Measurements from ENCODE around the gene CLASP1.
A peak's percentile ranks its signal among the peaks of the same experiment; 100 is the strongest.
"Not testable (repeated sequence)": the region's sequence is repeated elsewhere in the genome, so short reads cannot be mapped to it uniquely, and the experiment has no call there.

CLASP1 gene

DNA sequence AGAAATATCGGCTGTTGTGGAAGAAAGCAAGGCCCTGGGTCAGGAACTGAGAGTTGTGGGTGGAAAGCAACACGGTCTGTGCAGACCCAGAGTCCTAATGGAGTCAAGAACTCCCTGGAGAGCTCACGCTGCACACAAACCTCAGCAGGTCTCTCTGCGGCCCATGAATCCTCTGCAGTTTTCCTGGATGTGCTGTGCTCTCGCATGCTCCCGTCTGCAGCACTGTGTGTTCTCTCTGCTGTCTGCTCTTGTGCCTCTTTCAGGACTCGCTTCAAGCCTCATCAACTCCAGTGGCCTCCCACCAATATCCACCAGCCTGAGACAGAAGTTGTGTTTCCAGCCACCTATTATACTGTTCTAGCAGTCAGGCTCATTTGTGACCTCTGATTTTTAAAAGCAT is 94.3 kb downstream of the CLASP1 start:
- 97% methylated on average over 6 of the region's 7 CpGs for WGBS (ENCODE audit: insufficient coverage)
- peaks cover 0 to 7% (median 0%) of the 10 kb centered on the region in 5 experiments for H3K9me3 ChIP-seq (ENCODE audit: control extremely low read depth in 1 of 5, control insufficient read depth in 4 of 5, insufficient read depth in 2 of 5, low read depth in 1 of 5, low read length in 4 of 5)

GRCh38 chr2:121552477-121553180 is 96.6 kb downstream of the CLASP1 start:
- peak in 1 of 3 donors; percentile 42 for DNase-seq
- H3K36me3 ChIP-seq (ENCODE audit: control insufficient read depth in 4 of 4, insufficient read depth in 4 of 4, low read length in 3 of 4); H3K4me3 ChIP-seq (ENCODE audit: control insufficient read depth in 1 of 7, extremely low read depth in 1 of 7, insufficient read depth in 4 of 7, low read depth in 2 of 7, low read length in 6 of 7); POLR2A ChIA-PET; H3K4me1 ChIP-seq (ENCODE audit: control extremely low read depth in 1 of 4, control insufficient read depth in 4 of 4, insufficient read depth in 4 of 4, low read length in 3 of 4); H3K27ac ChIP-seq (ENCODE audit: insufficient read depth in 1 of 2, low read depth in 1 of 2, low read length in 2 of 2, poor library complexity in 1 of 2, severe bottlenecking in 2 of 2); H3K27me3 ChIP-seq (replicated peaks in 2 of 5; ENCODE audit: control insufficient read depth in 4 of 5, insufficient read depth in 5 of 5, low read length in 4 of 5): not testable (repeated sequence)
- no CpG with 5 or more reads among the region's 2 CpGs for WGBS (ENCODE audit: insufficient coverage)
- peaks cover 0 to 18% (median 0%) of the 10 kb centered on the region in 5 experiments for H3K9me3 ChIP-seq (ENCODE audit: control extremely low read depth in 1 of 5, control insufficient read depth in 4 of 5, insufficient read depth in 2 of 5, low read depth in 1 of 5, low read length in 4 of 5)
- CTCF ChIA-PET, result interaction anchor here (0.8 kb wide), 1 partner anchor 10 kb away, joined by 3 read pairs; no protein-coding TSS in a partner anchor

More for the DNA sequence above, 94.3 kb downstream of the CLASP1 start:
- H3K27ac ChIP-seq (ENCODE audit: insufficient read depth in 1 of 2, low read depth in 1 of 2, low read length in 2 of 2, poor library complexity in 1 of 2, severe bottlenecking in 2 of 2), result no peak overlapping the region
- ChIA-PET POLR2A (no interaction called here), CTCF (no interaction called here)
- no peaks in the 10 kb centered on the region for H3K4me1 ChIP-seq (ENCODE audit: control extremely low read depth in 1 of 4, control insufficient read depth in 4 of 4, insufficient read depth in 4 of 4, low read length in 3 of 4)
- H3K4me3 ChIP-seq (ENCODE audit: control insufficient read depth in 1 of 7, extremely low read depth in 1 of 7, insufficient read depth in 4 of 7, low read depth in 2 of 7, low read length in 6 of 7), result no peak overlapping the region
- no peak for DNase-seq
- no peaks in the 10 kb centered on the region for H3K36me3 ChIP-seq (ENCODE audit: control insufficient read depth in 4 of 4, insufficient read depth in 4 of 4, low read length in 3 of 4)
- H3K27me3 ChIP-seq (replicated peaks in 2 of 5; ENCODE audit: control insufficient read depth in 4 of 5, insufficient read depth in 5 of 5, low read length in 4 of 5), result no peaks in the 10 kb centered on the region

GRCh38 chr2:121550669-121551068 is 98.6 kb downstream of the CLASP1 start:
- CTCF ChIA-PET, result interaction anchor here (0.6 to 1.2 kb wide), 3 partner anchors 19 to 110 kb away, joined by 3 to 5 read pairs (median 4); no protein-coding TSS in a partner anchor
- Histone ChIP-seq H3K36me3 (ENCODE audit: control insufficient read depth in 4 of 4, insufficient read depth in 4 of 4, low read length in 3 of 4) (no peaks in the 10 kb centered on the region), H3K27ac (ENCODE audit: insufficient read depth in 1 of 2, low read depth in 1 of 2, low read length in 2 of 2, poor library complexity in 1 of 2, severe bottlenecking in 2 of 2) (no peak overlapping the region), H3K9me3 (ENCODE audit: control extremely low read depth in 1 of 5, control insufficient read depth in 4 of 5, insufficient read depth in 2 of 5, low read depth in 1 of 5, low read length in 4 of 5) (peaks cover 0 to 18% (median 0%) of the 10 kb centered on the region in 5 experiments), H3K4me3 (ENCODE audit: control insufficient read depth in 1 of 7, extremely low read depth in 1 of 7, insufficient read depth in 4 of 7, low read depth in 2 of 7, low read length in 6 of 7) (no peak overlapping the region), H3K4me1 (ENCODE audit: control extremely low read depth in 1 of 4, control insufficient read depth in 4 of 4, insufficient read depth in 4 of 4, low read length in 3 of 4) (no peaks in the 10 kb centered on the region), H3K27me3 (replicated peaks in 2 of 5; ENCODE audit: control insufficient read depth in 4 of 5, insufficient read depth in 5 of 5, low read length in 4 of 5) (no peaks in the 10 kb centered on the region)
- WGBS (ENCODE audit: insufficient coverage), result 100% methylated on average over 1 of the region's 2 CpGs
- POLR2A ChIA-PET, result no interaction called here
- DNase-seq, result no peak

DNA sequence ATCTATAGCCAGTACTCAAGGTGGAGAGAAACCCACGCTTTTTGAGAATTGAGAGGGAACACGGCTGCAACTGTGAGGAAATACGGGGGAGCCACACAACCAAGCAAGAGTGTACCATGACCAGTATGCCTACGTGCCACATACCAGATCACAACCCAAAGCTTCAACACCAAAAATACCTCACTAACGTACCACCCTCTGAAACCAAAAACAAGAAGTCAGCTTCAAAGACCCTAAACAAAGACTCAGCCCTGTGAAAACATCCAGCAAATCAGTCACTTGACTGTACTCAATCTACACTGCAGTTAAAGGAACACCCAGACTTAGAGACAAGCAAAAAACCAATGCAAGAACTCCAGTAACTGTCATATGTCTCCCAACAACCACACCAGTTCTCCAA is 101.6 kb downstream of the CLASP1 start:
- Histone ChIP-seq H3K9me3 (ENCODE audit: control extremely low read depth in 1 of 5, control insufficient read depth in 4 of 5, insufficient read depth in 2 of 5, low read depth in 1 of 5, low read length in 4 of 5) (peaks cover 0 to 18% (median 0%) of the 10 kb centered on the region in 5 experiments), H3K27ac (ENCODE audit: insufficient read depth in 1 of 2, low read depth in 1 of 2, low read length in 2 of 2, poor library complexity in 1 of 2, severe bottlenecking in 2 of 2) (no peak overlapping the region), H3K27me3 (replicated peaks in 2 of 5; ENCODE audit: control insufficient read depth in 4 of 5, insufficient read depth in 5 of 5, low read length in 4 of 5) (no peaks in the 10 kb centered on the region), H3K4me1 (ENCODE audit: control extremely low read depth in 1 of 4, control insufficient read depth in 4 of 4, insufficient read depth in 4 of 4, low read length in 3 of 4) (peaks cover 0 to 3% (median 0%) of the 10 kb centered on the region in 4 experiments), H3K4me3 (ENCODE audit: control insufficient read depth in 1 of 7, extremely low read depth in 1 of 7, insufficient read depth in 4 of 7, low read depth in 2 of 7, low read length in 6 of 7) (no peak overlapping the region), H3K36me3 (ENCODE audit: control insufficient read depth in 4 of 4, insufficient read depth in 4 of 4, low read length in 3 of 4) (no peaks in the 10 kb centered on the region)
- no peak for DNase-seq
- POLR2A ChIA-PET, result no interaction called here
- WGBS (ENCODE audit: insufficient coverage), result 94% methylated on average over 3 of the region's 5 CpGs
- CTCF ChIA-PET, result interaction anchor here (0.6 to 1.7 kb wide), 5 partner anchors 12 to 26 kb away, joined by 3 read pairs; no protein-coding TSS in a partner anchor

DNA sequence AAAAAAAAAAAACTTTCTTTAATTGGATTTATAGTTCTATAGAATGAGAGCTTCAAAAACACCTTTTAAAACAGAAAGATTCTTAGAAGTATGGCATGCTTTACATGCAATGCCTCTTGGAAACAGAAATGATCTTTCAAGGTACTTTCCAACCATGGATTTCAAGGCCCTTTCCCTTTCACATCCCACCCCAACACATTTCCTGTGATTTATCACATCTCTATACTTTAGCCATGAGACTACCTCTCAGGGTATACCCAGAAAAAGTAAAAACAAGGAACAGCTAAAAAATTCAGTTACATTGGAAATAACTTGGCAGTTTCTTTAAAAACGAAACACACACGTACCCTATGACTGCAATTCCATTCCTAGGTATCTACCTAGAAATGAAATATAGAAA is 103.3 kb downstream of the CLASP1 start:
- Histone ChIP-seq H3K4me3 (ENCODE audit: control insufficient read depth in 1 of 7, extremely low read depth in 1 of 7, insufficient read depth in 4 of 7, low read depth in 2 of 7, low read length in 6 of 7) (no peak overlapping the region), H3K27ac (ENCODE audit: insufficient read depth in 1 of 2, low read depth in 1 of 2, low read length in 2 of 2, poor library complexity in 1 of 2, severe bottlenecking in 2 of 2) (no peak overlapping the region), H3K4me1 (ENCODE audit: control extremely low read depth in 1 of 4, control insufficient read depth in 4 of 4, insufficient read depth in 4 of 4, low read length in 3 of 4) (peaks cover 0 to 3% (median 0%) of the 10 kb centered on the region in 4 experiments), H3K9me3 (ENCODE audit: control extremely low read depth in 1 of 5, control insufficient read depth in 4 of 5, insufficient read depth in 2 of 5, low read depth in 1 of 5, low read length in 4 of 5) (peaks cover 0 to 11% (median 0%) of the 10 kb centered on the region in 5 experiments), H3K36me3 (ENCODE audit: control insufficient read depth in 4 of 4, insufficient read depth in 4 of 4, low read length in 3 of 4) (no peaks in the 10 kb centered on the region), H3K27me3 (replicated peaks in 2 of 5; ENCODE audit: control insufficient read depth in 4 of 5, insufficient read depth in 5 of 5, low read length in 4 of 5) (no peaks in the 10 kb centered on the region)
- ChIA-PET CTCF (interaction anchor here (1.8 kb wide), 1 partner anchor 16 kb away, joined by 3 read pairs; no protein-coding TSS in a partner anchor), POLR2A (no interaction called here)
- DNase-seq, result no peak
- no CpG with 5 or more reads among the region's 2 CpGs for WGBS (ENCODE audit: insufficient coverage)

DNA sequence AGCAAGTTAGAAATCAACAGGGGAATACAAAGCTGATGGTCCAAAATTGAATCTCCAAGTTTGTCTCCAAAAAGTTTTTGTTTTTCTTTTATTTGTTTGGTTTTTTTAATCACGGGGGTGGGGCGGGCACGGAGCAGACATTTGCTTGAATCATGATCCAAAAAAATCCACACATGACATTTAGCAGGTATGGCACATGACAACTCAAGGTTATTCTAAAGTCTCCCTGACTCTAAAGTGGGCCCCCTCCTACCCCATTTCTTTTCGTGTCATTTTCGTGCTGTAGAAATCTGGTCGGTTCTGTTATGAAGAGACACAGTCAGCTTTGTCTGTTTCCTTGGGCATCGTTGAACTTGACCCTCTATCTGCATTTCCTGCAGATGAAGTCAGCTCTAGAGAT is 104.0 kb downstream of the CLASP1 start:
- no peak for DNase-seq
- ChIA-PET CTCF (interaction anchor here (1.8 kb wide), 1 partner anchor 17 kb away, joined by 3 read pairs; no protein-coding TSS in a partner anchor), POLR2A (no interaction called here)
- 90% methylated on average over 6 of the region's 7 CpGs for WGBS (ENCODE audit: insufficient coverage)
- Histone ChIP-seq H3K27me3 (replicated peaks in 2 of 5; ENCODE audit: control insufficient read depth in 4 of 5, insufficient read depth in 5 of 5, low read length in 4 of 5) (no peaks in the 10 kb centered on the region), H3K4me3 (ENCODE audit: control insufficient read depth in 1 of 7, extremely low read depth in 1 of 7, insufficient read depth in 4 of 7, low read depth in 2 of 7, low read length in 6 of 7) (no peak overlapping the region), H3K4me1 (ENCODE audit: control extremely low read depth in 1 of 4, control insufficient read depth in 4 of 4, insufficient read depth in 4 of 4, low read length in 3 of 4) (peaks cover 0 to 3% (median 0%) of the 10 kb centered on the region in 4 experiments), H3K36me3 (ENCODE audit: control insufficient read depth in 4 of 4, insufficient read depth in 4 of 4, low read length in 3 of 4) (no peaks in the 10 kb centered on the region), H3K9me3 (ENCODE audit: control extremely low read depth in 1 of 5, control insufficient read depth in 4 of 5, insufficient read depth in 2 of 5, low read depth in 1 of 5, low read length in 4 of 5) (peaks cover 0 to 11% (median 0%) of the 10 kb centered on the region in 5 experiments), H3K27ac (ENCODE audit: insufficient read depth in 1 of 2, low read depth in 1 of 2, low read length in 2 of 2, poor library complexity in 1 of 2, severe bottlenecking in 2 of 2) (no peak overlapping the region)

DNA sequence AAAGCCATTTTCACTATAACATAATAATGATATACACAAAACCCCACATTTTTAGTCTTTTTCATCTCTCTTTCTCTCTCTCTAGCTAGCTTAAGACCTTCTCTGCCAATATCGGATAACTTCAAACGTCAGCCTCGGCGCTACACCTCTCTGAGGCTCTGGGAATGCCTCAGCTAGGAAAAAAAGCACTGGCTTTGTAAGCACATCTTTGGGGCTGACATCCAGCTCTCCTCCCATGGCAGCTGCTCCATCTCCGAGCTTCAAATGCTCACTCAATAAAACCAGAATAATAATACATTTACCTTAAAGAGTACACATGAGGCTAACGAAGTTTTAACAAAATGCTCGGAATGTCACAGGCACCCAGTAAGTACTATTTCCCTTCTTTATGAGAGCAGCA is 107.8 kb downstream of the CLASP1 start:
- WGBS (ENCODE audit: insufficient coverage), result 97% methylated on average over 4 of the region's 7 CpGs
- CTCF ChIA-PET, result interaction anchor here (1.2 kb wide), 1 partner anchor 25 kb away, joined by 5 read pairs; no protein-coding TSS in a partner anchor

More for the DNA sequence above, 107.8 kb downstream of the CLASP1 start:
- Histone ChIP-seq H3K27me3 (replicated peaks in 2 of 5; ENCODE audit: control insufficient read depth in 4 of 5, insufficient read depth in 5 of 5, low read length in 4 of 5) (no peaks in the 10 kb centered on the region), H3K36me3 (ENCODE audit: control insufficient read depth in 4 of 4, insufficient read depth in 4 of 4, low read length in 3 of 4) (no peaks in the 10 kb centered on the region), H3K4me3 (ENCODE audit: control insufficient read depth in 1 of 7, extremely low read depth in 1 of 7, insufficient read depth in 4 of 7, low read depth in 2 of 7, low read length in 6 of 7) (no peak overlapping the region), H3K4me1 (ENCODE audit: control extremely low read depth in 1 of 4, control insufficient read depth in 4 of 4, insufficient read depth in 4 of 4, low read length in 3 of 4) (peaks cover 0 to 3% (median 0%) of the 10 kb centered on the region in 4 experiments), H3K27ac (ENCODE audit: insufficient read depth in 1 of 2, low read depth in 1 of 2, low read length in 2 of 2, poor library complexity in 1 of 2, severe bottlenecking in 2 of 2) (no peak overlapping the region), H3K9me3 (ENCODE audit: control extremely low read depth in 1 of 5, control insufficient read depth in 4 of 5, insufficient read depth in 2 of 5, low read depth in 1 of 5, low read length in 4 of 5) (no peaks in the 10 kb centered on the region)
- POLR2A ChIA-PET, result no interaction called here
- no peak for DNase-seq
